IPS-11a (cell line): ENCODE data around the gene ALK.

Source experiments
- H3K4me3 ChIP-seq: one replicate; pipeline ENCODE4 v1.5.1; 2013; ENCODE audit warnings: low read depth, low read length, control low read depth

The ALK gene

GRCh38 chr2:29388071-29388470 is 533.3 kb downstream of the ALK start:
- no peak overlapping the region for H3K4me3 ChIP-seq

GRCh38 chr2:29382486-29382885 is 538.9 kb downstream of the ALK start:
- no peak overlapping the region for H3K4me3 ChIP-seq

GRCh38 chr2:29377788-29378187 is 543.6 kb downstream of the ALK start:
- no peak overlapping the region for H3K4me3 ChIP-seq

- H3K4me3 ChIP-seq = no peak overlapping the region
Observed at GRCh38 chr2:29376541-29376940, 544.8 kb downstream of the ALK start.

- no peak overlapping the region for H3K4me3 ChIP-seq
Observed at GRCh38 chr2:29375843-29376242, 545.5 kb downstream of the ALK start.

GRCh38 chr2:29374823-29375222 is 546.6 kb downstream of the ALK start:
- H3K4me3 ChIP-seq = no peak overlapping the region

- H3K4me3 ChIP-seq = no peak overlapping the region
Observed at GRCh38 chr2:29373870-29374269, 547.5 kb downstream of the ALK start.

GRCh38 chr2:29372185-29372584 is 549.2 kb downstream of the ALK start:
- H3K4me3 ChIP-seq = no peak overlapping the region

GRCh38 chr2:29370581-29371125 is 550.7 kb downstream of the ALK start:
- no peak overlapping the region for H3K4me3 ChIP-seq

- no peak overlapping the region for H3K4me3 ChIP-seq
Observed at GRCh38 chr2:29370173-29370572, 551.2 kb downstream of the ALK start.

- no peak overlapping the region for H3K4me3 ChIP-seq
Observed at GRCh38 chr2:29368659-29369040, 552.7 kb downstream of the ALK start.

GRCh38 chr2:29367986-29368658 is 553.3 kb downstream of the ALK start:
- no peak overlapping the region for H3K4me3 ChIP-seq

GRCh38 chr2:29363111-29363510 is 558.3 kb downstream of the ALK start:
- no peak overlapping the region for H3K4me3 ChIP-seq

GRCh38 chr2:29361231-29361630 is 560.2 kb downstream of the ALK start:
- no peak overlapping the region for H3K4me3 ChIP-seq

- no peak overlapping the region for H3K4me3 ChIP-seq
Observed at GRCh38 chr2:29360016-29360784, 561.2 kb downstream of the ALK start.

- no peak overlapping the region for H3K4me3 ChIP-seq
Observed at GRCh38 chr2:29353403-29353991, 567.9 kb downstream of the ALK start.

- no peak overlapping the region for H3K4me3 ChIP-seq
Observed at GRCh38 chr2:29351916-29352591, 569.3 kb downstream of the ALK start.

- no peak overlapping the region for H3K4me3 ChIP-seq
Observed at GRCh38 chr2:29351248-29351647, 570.1 kb downstream of the ALK start.

- no peak overlapping the region for H3K4me3 ChIP-seq
Observed at GRCh38 chr2:29349316-29350030, 571.9 kb downstream of the ALK start.

GRCh38 chr2:29347774-29348461 is 573.5 kb downstream of the ALK start:
- no peak overlapping the region for H3K4me3 ChIP-seq
